NCI-H2107 (cell line): ENCODE measurements around the gene CYP2C9.

Source experiments
- DNase-seq: peaks from one replicate; lab custom pipeline; 2025; lab: John Stamatoyannopoulos, UW

CYP2C9 gene

DNA sequence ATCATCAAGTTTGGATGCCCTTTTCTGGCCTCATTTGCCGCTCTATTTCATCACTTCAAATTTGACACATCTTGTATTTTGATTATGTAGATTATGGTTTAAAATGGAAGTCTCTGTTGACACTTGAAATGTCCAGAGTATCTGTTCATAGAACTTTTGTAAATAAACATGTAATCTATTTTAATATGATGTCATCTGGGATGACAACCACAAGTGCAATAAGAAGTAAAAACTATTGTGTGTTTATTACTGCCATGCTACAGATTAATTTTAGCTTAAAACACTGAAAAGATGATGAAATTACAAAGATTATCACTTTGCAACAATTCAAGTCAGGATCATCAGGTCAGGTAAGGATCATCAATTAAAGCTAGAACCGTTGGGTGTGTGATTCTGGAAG, 100.8 kb downstream of the CYP2C9 start:
- no peak for DNase-seq
